ENCODE measurements around the gene RAPGEF1. TPM values are rescaled to one million over a fixed set of nuclear protein-coding genes. Genes with fewer than 3 reads are reported as not detected.

RAPGEF1 gene
- total and polyA plus RNA-seq, 7 donors: 72.3 to 319 (median 268) TPM

GRCh38 chr9:131676431-131676972 is 63.4 kb downstream of the RAPGEF1 start:
- intact Hi-C loops (cut with DNase I): no loop called here
- DNase-seq (no peak), ATAC-seq (no peak)
- no peak overlapping the region for H3K4me3 ChIP-seq
- WGBS, 3 donors: 30 to 38% (median 35%) methylated on average over 6 of the region's 6 CpGs
- TF ChIP-seq CTCF (IDR thresholded peaks at IDR 0.05): no peak
- peaks cover 91% of the 10 kb centered on the region for H3K4me1 ChIP-seq
- no peaks in the 10 kb centered on the region for H3K36me3 ChIP-seq (ENCODE audit: insufficient read depth in 1 of 2, low read depth in 1 of 2)
- no peaks in the 10 kb centered on the region for H3K27me3 ChIP-seq (ENCODE audit: insufficient read depth in 3 of 3, low read length in 2 of 3)
- peak overlapping the region; percentile 86 for H3K27ac ChIP-seq
- no peaks in the 10 kb centered on the region for H3K9me3 ChIP-seq

DNA sequence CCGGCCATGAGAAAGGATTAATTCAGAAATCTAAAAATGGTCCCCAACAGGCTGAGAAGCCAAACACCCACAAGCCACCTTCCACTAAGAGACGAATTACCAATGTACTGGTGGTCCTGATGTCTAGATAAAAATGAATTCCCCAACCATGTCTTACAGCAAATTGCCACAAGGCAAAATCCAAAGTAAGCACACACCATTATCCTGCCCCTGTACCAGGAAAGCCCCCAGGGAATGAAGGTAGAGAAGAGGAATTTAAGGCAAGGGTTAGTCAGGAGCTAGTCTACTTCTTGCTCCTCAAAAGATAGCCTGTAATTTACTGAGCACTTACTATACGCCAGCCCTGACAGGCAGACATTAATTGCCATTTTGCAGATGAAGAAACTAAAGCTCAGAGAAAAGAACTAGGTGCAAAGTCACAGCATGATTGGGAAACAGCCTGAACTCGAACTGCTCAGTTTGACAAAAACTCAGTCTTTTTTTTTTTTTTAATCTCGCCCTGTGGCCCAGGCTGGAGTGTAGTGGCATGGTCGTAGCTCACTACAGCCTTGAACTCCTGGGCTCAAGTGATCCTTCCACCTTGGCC is 64.3 kb downstream of the RAPGEF1 start:
- Histone ChIP-seq H3K4me1 (peaks cover 95% of the 10 kb centered on the region), H3K27ac (peak overlapping the region; percentile 86), H3K36me3 (ENCODE audit: insufficient read depth in 1 of 2, low read depth in 1 of 2) (no peaks in the 10 kb centered on the region), H3K4me3 (no peak overlapping the region), H3K9me3 (no peaks in the 10 kb centered on the region), H3K27me3 (ENCODE audit: insufficient read depth in 3 of 3, low read length in 2 of 3) (no peaks in the 10 kb centered on the region)
- WGBS, 3 donors: 80 to 89% (median 81%) methylated on average over 6 of the region's 6 CpGs
- no peak for TF ChIP-seq CTCF (IDR thresholded peaks at IDR 0.05)
- intact Hi-C loops (cut with DNase I): no loop called here
- DNase-seq (no peak), ATAC-seq (no peak)

DNA sequence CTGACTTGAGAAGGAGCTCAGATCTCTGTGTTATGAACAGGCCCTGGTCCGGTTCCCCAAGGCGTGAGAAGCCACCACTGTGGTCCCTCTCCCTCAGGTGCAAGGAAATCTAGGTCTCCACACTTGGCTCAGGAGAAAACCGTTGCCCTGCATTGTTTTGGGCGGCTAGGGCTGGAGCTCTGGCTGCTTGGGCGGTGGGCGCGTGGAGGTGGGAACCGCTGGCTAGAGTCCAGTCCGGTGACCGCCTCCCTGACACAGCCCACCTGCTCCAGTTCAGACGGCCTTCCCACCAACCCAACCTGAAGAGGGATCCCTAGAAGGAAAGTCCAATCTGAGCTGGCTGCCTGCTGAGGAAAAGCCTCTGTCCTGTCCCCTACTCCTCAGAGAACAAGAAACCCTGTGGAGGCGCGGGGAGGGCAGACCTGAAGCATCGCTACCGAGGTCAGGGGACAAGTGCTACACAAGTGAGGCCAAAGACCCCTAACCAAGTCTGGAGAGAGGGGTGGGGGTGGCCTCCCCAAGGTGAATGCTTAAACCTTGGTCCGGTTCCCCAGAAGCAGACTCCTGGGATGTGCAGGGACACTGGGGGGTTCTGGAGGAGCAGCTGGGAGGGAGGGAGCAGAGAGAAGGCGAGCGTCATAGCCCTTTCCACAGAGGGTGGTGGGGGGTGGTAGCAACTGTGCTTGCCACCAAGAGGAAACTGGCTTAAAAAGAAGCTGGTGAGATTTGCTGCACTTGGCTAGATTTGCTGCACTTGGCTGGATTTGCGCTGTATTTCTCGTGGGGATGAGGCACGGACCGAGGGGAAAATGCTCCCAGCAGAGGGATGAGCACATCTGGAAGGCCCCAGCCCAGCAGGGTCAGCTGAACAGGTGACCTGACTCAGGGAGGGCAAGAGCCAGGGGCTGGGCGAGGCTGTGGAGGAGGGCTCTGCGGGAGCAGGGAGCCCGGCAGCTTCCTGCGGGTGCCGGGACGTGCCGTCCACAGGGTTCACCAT is 65.2 kb downstream of the RAPGEF1 start:
- no peaks in the 10 kb centered on the region for H3K9me3 ChIP-seq
- H3K27me3 ChIP-seq (ENCODE audit: insufficient read depth in 3 of 3, low read length in 2 of 3): no peaks in the 10 kb centered on the region
- no peak for DNase-seq
- H3K27ac ChIP-seq: peak overlapping the region; percentile 34
- H3K4me3 ChIP-seq: no peak overlapping the region
- no peak for TF ChIP-seq CTCF (IDR thresholded peaks at IDR 0.05)
- intact Hi-C loops (cut with DNase I): loop anchor here in 1 of 2 donors (5.0 kb wide), 1 partner anchor 63 kb away; no protein-coding TSS in a partner anchor
- no peaks in the 10 kb centered on the region for H3K36me3 ChIP-seq (ENCODE audit: insufficient read depth in 1 of 2, low read depth in 1 of 2)
- no peak for ATAC-seq
- WGBS, 3 donors: 69 to 77% (median 73%) methylated on average over 29 of the region's 29 CpGs
- H3K4me1 ChIP-seq: peaks cover 96% of the 10 kb centered on the region

GRCh38 chr9:131673531-131673930 is 66.3 kb downstream of the RAPGEF1 start:
- Histone ChIP-seq H3K27me3 (ENCODE audit: insufficient read depth in 3 of 3, low read length in 2 of 3) (no peaks in the 10 kb centered on the region), H3K36me3 (ENCODE audit: insufficient read depth in 1 of 2, low read depth in 1 of 2) (no peaks in the 10 kb centered on the region), H3K27ac (peak overlapping the region; percentile 41), H3K4me1 (peaks cover 96% of the 10 kb centered on the region), H3K4me3 (no peak overlapping the region), H3K9me3 (no peaks in the 10 kb centered on the region)
- DNase-seq (no peak), ATAC-seq (no peak)
- whole genome bisulfite sequencing, 3 donors: 49 to 71% (median 66%) methylated on average over 7 of the region's 7 CpGs
- no peak for TF ChIP-seq CTCF (IDR thresholded peaks at IDR 0.05)
- intact Hi-C loops (cut with DNase I): loop anchor here in 1 of 2 donors (5.0 kb wide), 1 partner anchor 64 kb away; no protein-coding TSS in a partner anchor

All from psoas muscle (tissue), 8 donors.